ENCODE measurements around the gene FBXO9.

GRCh38 chr6:53066874-53067706 lies 1.9 kb downstream of the FBXO9 start:
- no peak for TF ChIP-seq EP300 (IDR thresholded peaks at IDR 0.05)
- TF ChIP-seq CTCF (IDR thresholded peaks at IDR 0.05) = no peak
- TF ChIP-seq POLR2AphosphoS5 (IDR thresholded peaks at IDR 0.05) = no peak
- no peak for TF ChIP-seq POLR2A (IDR thresholded peaks at IDR 0.05)
